ENCODE measurements around the gene ZIC5. TPM values are rescaled to one million over a fixed set of nuclear protein-coding genes. Genes with fewer than 3 reads are reported as not detected.

The ZIC5 gene
- total RNA-seq: not detected in 2 replicates

GRCh38 chr13:99971576-99972189, at the start of gene ZIC5:
Gene ZIC5, minus strand, starts transcription at chr13:99971767. Its CDS starts 164 bp downstream, at chr13:99971603.

GRCh38 chr13:99981735-99982035, 10.1 kb upstream of the ZIC5 start, which contains the start of gene ZIC2:
Gene ZIC2, plus strand, starts transcription at chr13:99981784. Its CDS starts 281 bp downstream, at chr13:99982065.

Other genes starting within 250 kb of the ZIC5 start
- gene ZIC2, start 10.0 kb upstream of the ZIC5 start, total RNA-seq: not detected in 2 replicates
- gene PCCA, start 117.3 kb upstream of the ZIC5 start, total RNA-seq: 29.9 and 34.2 TPM in 2 replicates

Data from endothelial cell of coronary artery (primary cell).